Transverse colon (tissue), 4 donors: Measurements from ENCODE around the gene BBX. TPM values are rescaled to one million over a fixed set of nuclear protein-coding genes. Genes with fewer than 3 reads are reported as not detected.

ENCODE experiments used
- DNase-seq: peaks from one replicate; pipeline ENCODE4 v3.0.0-alpha.2; 2019
- H3K27ac ChIP-seq, 4 donors: fragments of 200-600 bp; sonication (generic); 2 replicates each; pipeline ENCODE4 v1.5.1; 2016 to 2018; ENCODE audit warnings: inconsistent platforms in 4 of 4
- H3K27me3 ChIP-seq: fragments of 200-600 bp; sonication (generic); 2 replicates; pipeline ENCODE4 v1.5.1; 2017; ENCODE audit warnings: inconsistent platforms
- H3K36me3 ChIP-seq, 4 donors: fragments of 200-600 bp; sonication (generic); 2 replicates each; pipeline ENCODE4 v1.5.1; 2017 to 2019; ENCODE audit warnings: inconsistent platforms in 4 of 4
- H3K4me1 ChIP-seq, 4 donors: fragments of 200-600 bp; sonication (generic); 2 replicates each; pipeline ENCODE4 v1.5.1; 2017 to 2020; ENCODE audit warnings: inconsistent platforms in 4 of 4
- H3K4me3 ChIP-seq, 4 donors: fragments of 200-600 bp; sonication (generic); 1 replicate in 1 of 4; 2 replicates in 3 of 4; pipeline versions ENCODE4 v1.5.1 to v1.6.1; 2017 to 2019; ENCODE audit warnings: inconsistent platforms in 4 of 4
- H3K9me3 ChIP-seq, 2 donors: fragments of 200-600 bp; sonication (generic); 2 replicates each; pipeline ENCODE4 v1.5.1; 2017 to 2019; ENCODE audit warnings: inconsistent platforms in 2 of 2
- EP300 ChIP-seq: sonication (generic); formaldehyde crosslinking; IDR thresholded peaks from one replicate; pipeline ENCODE4 v1.6.1; 2017; ENCODE audit warnings: antibody characterized with exemption, low read depth
- POLR2A ChIP-seq: fragments of 450-650 bp; IDR thresholded peaks from one replicate; pipeline ENCODE4 v1.6.1; 2016; ENCODE audit warnings: antibody characterized with exemption, mild to moderate bottlenecking, moderate library complexity
- POLR2AphosphoS5 ChIP-seq, 3 donors: sonication (generic); formaldehyde crosslinking; IDR thresholded peaks; one replicate each; pipeline ENCODE4 v1.6.1; 2016; ENCODE audit warnings: antibody characterized with exemption in 3 of 3
- WGBS, 2 donors: methylation state at CpG; one replicate each; pipeline ENCODE4 v1.1.5; 2018; ENCODE audit warnings: low coverage in 1 of 2; 5-methylcytosine and 5-hydroxymethylcytosine counted together
- in situ Hi-C, 4 donors: fragments of 200-750 bp; cut with MboI; loops; one replicate each; pipeline versions ENCODE4 v1.15.0 to v1.15.1; 2017; ENCODE audit warnings: low sequenced_read_pairs in 3 of 4, low pct_ligation_motif_present in 1 of 4, low pct_unique_long_range_greater_than_20kb in 1 of 4
- intact Hi-C: fragments of 100-400 bp; cut with DNase I; formaldehyde crosslinking; loops from one replicate; pipeline ENCODE4 v1.15.1; 2023; ENCODE audit warnings: low total_unique reads
- total RNA-seq, 4 donors: library from RNA; depleted of rRNA; stranded (reverse); fragments of >200 nt; gene quantifications; one replicate each; pipeline ENCODE4 v1.1.0, GENCODE V29; 2016
- TF ChIP-seq, protein P1 (sequence below), 5 experiments: fragments of 200-600 bp in 3 of 5; fragments of 450-650 bp in 2 of 5; sonication (generic) in 3 of 5; IDR thresholded peaks; 1 replicate in 2 of 5; 2 replicates in 3 of 5; pipeline ENCODE4 v1.5.1; 2016 to 2017; ENCODE audit warnings: antibody characterized with exemption in 5 of 5, inconsistent platforms in 3 of 5, mild to moderate bottlenecking in 2 of 5, moderate library complexity in 1 of 5

BBX gene
- total RNA-seq, 4 donors from 2014 or later = 22.5 to 39.6 (median 33.1) TPM

DNA sequence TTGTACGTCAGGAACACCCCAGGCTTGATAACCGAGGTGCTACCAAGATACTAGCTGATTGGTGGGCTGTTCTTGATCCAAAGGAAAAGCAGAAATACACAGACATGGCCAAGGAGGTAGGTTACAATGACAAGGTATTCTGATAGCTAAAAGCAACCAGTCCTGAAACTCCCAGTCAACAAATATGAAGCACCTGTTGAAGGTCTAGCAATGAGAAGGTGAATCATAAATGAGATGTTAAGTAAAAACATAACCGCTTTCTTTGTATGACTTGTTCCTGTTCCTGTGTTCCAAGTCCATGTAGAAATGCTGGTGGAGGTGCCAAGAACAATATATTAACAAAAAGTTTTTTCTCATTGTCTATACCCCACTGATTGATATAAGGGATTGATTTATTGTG, 194.0 kb downstream of the BBX start:
- Histone ChIP-seq H3K4me3 (no peak overlapping the region), H3K4me1 (peaks cover 0 to 7% (median 1%) of the 10 kb centered on the region in 4 donors), H3K27ac (no peak overlapping the region), H3K36me3 (peaks cover 0 to 5% (median 0%) of the 10 kb centered on the region in 4 donors), H3K27me3 (no peaks in the 10 kb centered on the region), H3K9me3 (no peaks in the 10 kb centered on the region)
- 96 to 100% methylated on average over 1 to 3 of the region's 3 CpGs for WGBS, 2 donors
- TF ChIP-seq POLR2A (no peak), POLR2AphosphoS5 (IDR thresholded peaks at IDR 0.05) (no peak), EP300 (no peak)
- TF ChIP-seq, protein P1, sequence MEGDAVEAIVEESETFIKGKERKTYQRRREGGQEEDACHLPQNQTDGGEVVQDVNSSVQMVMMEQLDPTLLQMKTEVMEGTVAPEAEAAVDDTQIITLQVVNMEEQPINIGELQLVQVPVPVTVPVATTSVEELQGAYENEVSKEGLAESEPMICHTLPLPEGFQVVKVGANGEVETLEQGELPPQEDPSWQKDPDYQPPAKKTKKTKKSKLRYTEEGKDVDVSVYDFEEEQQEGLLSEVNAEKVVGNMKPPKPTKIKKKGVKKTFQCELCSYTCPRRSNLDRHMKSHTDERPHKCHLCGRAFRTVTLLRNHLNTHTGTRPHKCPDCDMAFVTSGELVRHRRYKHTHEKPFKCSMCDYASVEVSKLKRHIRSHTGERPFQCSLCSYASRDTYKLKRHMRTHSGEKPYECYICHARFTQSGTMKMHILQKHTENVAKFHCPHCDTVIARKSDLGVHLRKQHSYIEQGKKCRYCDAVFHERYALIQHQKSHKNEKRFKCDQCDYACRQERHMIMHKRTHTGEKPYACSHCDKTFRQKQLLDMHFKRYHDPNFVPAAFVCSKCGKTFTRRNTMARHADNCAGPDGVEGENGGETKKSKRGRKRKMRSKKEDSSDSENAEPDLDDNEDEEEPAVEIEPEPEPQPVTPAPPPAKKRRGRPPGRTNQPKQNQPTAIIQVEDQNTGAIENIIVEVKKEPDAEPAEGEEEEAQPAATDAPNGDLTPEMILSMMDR (IDR thresholded peaks at IDR 0.05) = no peak
- intact Hi-C loops = no loop called here
- in situ Hi-C loops = no loop called here
- DNase-seq = no peak

DNA sequence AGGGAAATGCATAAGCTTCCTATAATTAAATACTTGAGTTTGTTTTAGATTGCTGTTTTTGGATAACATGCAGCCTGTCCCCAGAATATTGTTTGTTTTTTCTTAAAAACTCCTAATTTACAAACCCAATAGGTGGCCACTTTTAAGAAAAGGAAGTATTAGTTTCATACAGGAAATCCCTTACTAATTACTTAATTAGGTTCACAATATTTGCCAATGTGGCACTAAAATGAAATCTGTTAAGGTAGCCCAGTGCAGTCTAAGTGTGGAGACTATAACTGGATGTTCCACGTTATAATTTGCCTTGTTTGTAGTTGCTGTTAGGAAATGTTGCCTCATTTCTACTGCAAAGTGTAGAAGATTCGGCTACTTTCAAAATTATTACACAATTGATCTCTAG, 195.8 kb downstream of the BBX start:
- TF ChIP-seq POLR2AphosphoS5 (IDR thresholded peaks at IDR 0.05) (no peak), POLR2A (no peak), EP300 (no peak)
- TF ChIP-seq, protein P1 (IDR thresholded peaks at IDR 0.05) = no peak
- no peak overlapping the region for H3K27ac ChIP-seq
- peaks cover 0 to 5% (median 0%) of the 10 kb centered on the region in 4 donors for H3K36me3 ChIP-seq
- H3K4me3 ChIP-seq = no peak overlapping the region
- no peaks in the 10 kb centered on the region for H3K27me3 ChIP-seq
- WGBS, 2 donors = 83 to 100% methylated on average over 2 of the region's 2 CpGs
- no peaks in the 10 kb centered on the region for H3K9me3 ChIP-seq
- H3K4me1 ChIP-seq = peaks cover 0 to 9% (median 1%) of the 10 kb centered on the region in 4 donors
- DNase-seq = no peak
- intact Hi-C loops = no loop called here
- in situ Hi-C loops = no loop called here

DNA sequence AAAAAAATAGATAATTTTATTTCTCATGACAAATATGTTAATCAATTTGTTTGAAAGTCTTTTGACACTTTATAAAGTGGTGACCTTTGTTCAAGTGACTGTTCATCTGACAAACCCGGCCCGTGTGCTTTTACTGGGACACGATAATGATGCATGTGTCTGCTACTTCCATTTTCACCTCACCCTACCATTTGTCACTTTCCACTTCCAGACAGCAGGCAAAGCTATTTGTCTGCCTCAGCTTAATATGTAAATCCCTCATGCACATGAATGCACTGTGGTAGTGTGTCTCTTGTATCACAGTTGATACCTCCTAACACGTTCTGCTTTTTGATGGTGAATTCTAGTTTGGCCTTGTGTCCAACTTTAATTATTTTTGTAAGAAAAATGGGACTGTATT, 204.3 kb downstream of the BBX start:
- intact Hi-C loops (no loop called here), in situ Hi-C loops (loop anchor here in 1 of 4 donors (25.0 kb wide), 1 partner anchor 490 kb away; no protein-coding TSS in a partner anchor)
- no peaks in the 10 kb centered on the region for H3K4me1 ChIP-seq
- peaks cover 0 to 13% (median 0%) of the 10 kb centered on the region in 4 donors for H3K36me3 ChIP-seq
- TF ChIP-seq POLR2AphosphoS5 (IDR thresholded peaks at IDR 0.05) (no peak), POLR2A (no peak)
- H3K9me3 ChIP-seq = no peaks in the 10 kb centered on the region
- H3K4me3 ChIP-seq = no peak overlapping the region
- no peak overlapping the region for H3K27ac ChIP-seq
- no peak for DNase-seq
- H3K27me3 ChIP-seq = no peaks in the 10 kb centered on the region
- 68 to 86% methylated on average over 4 of the region's 4 CpGs for WGBS, 2 donors

DNA sequence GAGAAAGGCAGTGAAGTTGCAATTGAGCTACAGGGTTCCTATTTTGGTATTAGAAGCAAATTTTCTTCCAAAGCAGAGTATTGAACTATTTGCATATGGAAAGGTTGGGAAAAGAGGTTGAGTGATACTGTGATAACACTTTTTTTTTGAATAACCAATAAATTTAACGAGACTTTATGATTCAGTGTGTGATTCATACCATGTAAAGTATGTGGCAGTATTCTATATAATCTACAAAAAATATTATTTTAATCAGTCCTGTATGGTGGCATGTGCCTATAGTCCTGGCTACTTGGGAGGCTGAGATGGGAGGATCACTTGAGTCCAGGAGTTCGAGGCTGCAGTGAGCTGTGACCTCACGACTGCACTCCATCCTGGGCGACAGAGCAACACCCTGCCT, 206.9 kb downstream of the BBX start:
- Histone ChIP-seq H3K27ac (no peak overlapping the region), H3K27me3 (no peaks in the 10 kb centered on the region), H3K9me3 (no peaks in the 10 kb centered on the region), H3K4me1 (no peaks in the 10 kb centered on the region), H3K36me3 (peaks cover 0 to 13% (median 0%) of the 10 kb centered on the region in 4 donors), H3K4me3 (no peak overlapping the region)
- 81 to 94% methylated on average over 3 to 4 of the region's 4 CpGs for WGBS, 2 donors
- DNase-seq = no peak
- intact Hi-C loops (no loop called here), in situ Hi-C loops (loop anchor here in 1 of 4 donors (25.0 kb wide), 1 partner anchor 492 kb away; no protein-coding TSS in a partner anchor)
- no peak for TF ChIP-seq POLR2AphosphoS5 (IDR thresholded peaks at IDR 0.05)
- TF ChIP-seq POLR2A = no peak
- TF ChIP-seq EP300 = no peak
- TF ChIP-seq, protein P1 (IDR thresholded peaks at IDR 0.05) = no peak

DNA sequence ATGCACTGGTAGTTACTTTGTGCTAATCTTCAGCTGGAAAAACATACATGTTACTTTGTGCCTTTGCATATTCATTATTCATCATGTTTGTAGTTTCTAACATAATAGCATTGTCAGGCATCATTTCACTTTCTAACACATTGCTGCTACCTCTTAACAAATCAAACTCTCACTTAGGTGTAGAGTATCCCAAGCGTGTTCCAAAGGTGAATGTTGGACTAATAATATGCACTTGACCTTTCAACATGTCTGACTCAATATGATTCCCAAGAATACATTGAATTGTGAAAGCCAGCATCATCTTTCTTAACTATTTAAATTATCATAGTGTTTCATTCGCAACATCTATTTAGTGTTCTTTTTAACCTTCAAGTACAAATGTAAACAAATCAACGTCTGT, 211.6 kb downstream of the BBX start:
- intact Hi-C loops (no loop called here), in situ Hi-C loops (loop anchor here in 1 of 4 donors (25.0 kb wide), 1 partner anchor 497 kb away; no protein-coding TSS in a partner anchor)
- no peak for DNase-seq

More for the DNA sequence above, 211.6 kb downstream of the BBX start:
- WGBS, 2 donors = 74 to 76% methylated on average over 3 of the region's 3 CpGs
- no peaks in the 10 kb centered on the region for H3K4me1 ChIP-seq
- peaks cover 0 to 5% (median 0%) of the 10 kb centered on the region in 4 donors for H3K36me3 ChIP-seq
- no peaks in the 10 kb centered on the region for H3K27me3 ChIP-seq
- H3K9me3 ChIP-seq = no peaks in the 10 kb centered on the region
- TF ChIP-seq POLR2A = no peak
- TF ChIP-seq EP300 = no peak
- no peak for TF ChIP-seq POLR2AphosphoS5 (IDR thresholded peaks at IDR 0.05)
- TF ChIP-seq, protein P1 (IDR thresholded peaks at IDR 0.05) = no peak
- H3K27ac ChIP-seq = no peak overlapping the region
- H3K4me3 ChIP-seq = no peak overlapping the region
